Measurements from ENCODE around the gene NAP1L5.

DNA sequence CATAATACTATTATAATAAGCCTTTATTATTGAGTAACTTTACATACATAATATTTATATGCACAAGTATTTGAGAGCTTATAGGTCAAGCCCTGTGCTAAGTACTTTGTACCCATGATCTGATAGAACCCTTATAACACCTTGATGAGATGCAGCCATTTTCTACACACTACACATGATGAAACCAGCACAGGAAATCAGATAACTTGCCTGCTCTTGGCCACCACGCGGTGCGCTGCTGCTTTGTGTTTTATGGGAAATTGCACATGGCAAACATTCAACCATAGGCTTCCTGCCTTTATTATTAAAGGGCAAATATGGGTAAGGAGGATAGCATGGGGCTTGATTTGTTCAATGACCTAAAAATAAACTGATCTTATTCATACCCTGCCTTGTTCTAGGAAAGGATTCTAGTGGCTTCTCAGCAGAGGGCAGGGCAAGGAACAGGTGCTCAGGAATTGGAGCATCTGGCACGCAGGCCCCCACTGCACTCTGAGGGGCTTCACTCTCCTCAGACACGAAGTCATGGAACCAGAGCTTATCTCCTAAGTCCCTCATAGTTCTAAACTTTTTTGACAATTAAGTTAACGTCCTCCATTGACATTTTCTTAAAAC lies 31.6 kb upstream of the NAP1L5 start:
- TF ChIP-seq MYC (IDR thresholded peaks at IDR 0.05; ENCODE audit: low read depth, low read length) (no peak), MYC (CRISPR knock-in tag; IDR thresholded peaks at IDR 0.05; ENCODE audit: borderline replicate concordance, low read depth) (no peak), SIX5 (IDR thresholded peaks at IDR 0.05; ENCODE audit: borderline replicate concordance in 1 of 2, insufficient read depth in 1 of 2, low read depth in 1 of 2, low read length in 2 of 2) (no peak), SRSF9 (IDR thresholded peaks at IDR 0.05; ENCODE audit: borderline replicate concordance, low read depth, low read length) (no peak), ZNF384 (IDR thresholded peaks at IDR 0.05; ENCODE audit: low read depth, low read length) (no peak), FOXJ3 (CRISPR knock-in tag; IDR thresholded peaks at IDR 0.05) (no peak), RAD21 (CRISPR knock-in tag; conservative IDR thresholded peaks at IDR 0.05 in 1 of 2, IDR thresholded peaks at IDR 0.05 in 1 of 2) (no peak), GTF2A2 (tag; IDR thresholded peaks at IDR 0.05) (no peak), TCF7L2 (IDR thresholded peaks at IDR 0.05; ENCODE audit: low read depth, low read length) (no peak)
- TF ChIP-seq, protein P1, sequence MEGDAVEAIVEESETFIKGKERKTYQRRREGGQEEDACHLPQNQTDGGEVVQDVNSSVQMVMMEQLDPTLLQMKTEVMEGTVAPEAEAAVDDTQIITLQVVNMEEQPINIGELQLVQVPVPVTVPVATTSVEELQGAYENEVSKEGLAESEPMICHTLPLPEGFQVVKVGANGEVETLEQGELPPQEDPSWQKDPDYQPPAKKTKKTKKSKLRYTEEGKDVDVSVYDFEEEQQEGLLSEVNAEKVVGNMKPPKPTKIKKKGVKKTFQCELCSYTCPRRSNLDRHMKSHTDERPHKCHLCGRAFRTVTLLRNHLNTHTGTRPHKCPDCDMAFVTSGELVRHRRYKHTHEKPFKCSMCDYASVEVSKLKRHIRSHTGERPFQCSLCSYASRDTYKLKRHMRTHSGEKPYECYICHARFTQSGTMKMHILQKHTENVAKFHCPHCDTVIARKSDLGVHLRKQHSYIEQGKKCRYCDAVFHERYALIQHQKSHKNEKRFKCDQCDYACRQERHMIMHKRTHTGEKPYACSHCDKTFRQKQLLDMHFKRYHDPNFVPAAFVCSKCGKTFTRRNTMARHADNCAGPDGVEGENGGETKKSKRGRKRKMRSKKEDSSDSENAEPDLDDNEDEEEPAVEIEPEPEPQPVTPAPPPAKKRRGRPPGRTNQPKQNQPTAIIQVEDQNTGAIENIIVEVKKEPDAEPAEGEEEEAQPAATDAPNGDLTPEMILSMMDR (IDR thresholded peaks at IDR 0.05 in 2 of 3, conservative IDR thresholded peaks at IDR 0.05 in 1 of 3; ENCODE audit: insufficient read depth in 2 of 3, low read depth in 1 of 3, low read length in 3 of 3), result no peak
- TF ChIP-seq, protein P2, sequence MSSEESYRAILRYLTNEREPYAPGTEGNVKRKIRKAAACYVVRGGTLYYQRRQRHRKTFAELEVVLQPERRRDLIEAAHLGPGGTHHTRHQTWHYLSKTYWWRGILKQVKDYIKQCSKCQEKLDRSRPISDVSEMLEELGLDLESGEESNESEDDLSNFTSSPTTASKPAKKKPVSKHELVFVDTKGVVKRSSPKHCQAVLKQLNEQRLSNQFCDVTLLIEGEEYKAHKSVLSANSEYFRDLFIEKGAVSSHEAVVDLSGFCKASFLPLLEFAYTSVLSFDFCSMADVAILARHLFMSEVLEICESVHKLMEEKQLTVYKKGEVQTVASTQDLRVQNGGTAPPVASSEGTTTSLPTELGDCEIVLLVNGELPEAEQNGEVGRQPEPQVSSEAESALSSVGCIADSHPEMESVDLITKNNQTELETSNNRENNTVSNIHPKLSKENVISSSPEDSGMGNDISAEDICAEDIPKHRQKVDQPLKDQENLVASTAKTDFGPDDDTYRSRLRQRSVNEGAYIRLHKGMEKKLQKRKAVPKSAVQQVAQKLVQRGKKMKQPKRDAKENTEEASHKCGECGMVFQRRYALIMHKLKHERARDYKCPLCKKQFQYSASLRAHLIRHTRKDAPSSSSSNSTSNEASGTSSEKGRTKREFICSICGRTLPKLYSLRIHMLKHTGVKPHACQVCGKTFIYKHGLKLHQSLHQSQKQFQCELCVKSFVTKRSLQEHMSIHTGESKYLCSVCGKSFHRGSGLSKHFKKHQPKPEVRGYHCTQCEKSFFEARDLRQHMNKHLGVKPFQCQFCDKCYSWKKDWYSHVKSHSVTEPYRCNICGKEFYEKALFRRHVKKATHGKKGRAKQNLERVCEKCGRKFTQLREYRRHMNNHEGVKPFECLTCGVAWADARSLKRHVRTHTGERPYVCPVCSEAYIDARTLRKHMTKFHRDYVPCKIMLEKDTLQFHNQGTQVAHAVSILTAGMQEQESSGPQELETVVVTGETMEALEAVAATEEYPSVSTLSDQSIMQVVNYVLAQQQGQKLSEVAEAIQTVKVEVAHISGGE (CRISPR knock-in tag; IDR thresholded peaks at IDR 0.05), result no peak
- TF ChIP-seq, protein P3, sequence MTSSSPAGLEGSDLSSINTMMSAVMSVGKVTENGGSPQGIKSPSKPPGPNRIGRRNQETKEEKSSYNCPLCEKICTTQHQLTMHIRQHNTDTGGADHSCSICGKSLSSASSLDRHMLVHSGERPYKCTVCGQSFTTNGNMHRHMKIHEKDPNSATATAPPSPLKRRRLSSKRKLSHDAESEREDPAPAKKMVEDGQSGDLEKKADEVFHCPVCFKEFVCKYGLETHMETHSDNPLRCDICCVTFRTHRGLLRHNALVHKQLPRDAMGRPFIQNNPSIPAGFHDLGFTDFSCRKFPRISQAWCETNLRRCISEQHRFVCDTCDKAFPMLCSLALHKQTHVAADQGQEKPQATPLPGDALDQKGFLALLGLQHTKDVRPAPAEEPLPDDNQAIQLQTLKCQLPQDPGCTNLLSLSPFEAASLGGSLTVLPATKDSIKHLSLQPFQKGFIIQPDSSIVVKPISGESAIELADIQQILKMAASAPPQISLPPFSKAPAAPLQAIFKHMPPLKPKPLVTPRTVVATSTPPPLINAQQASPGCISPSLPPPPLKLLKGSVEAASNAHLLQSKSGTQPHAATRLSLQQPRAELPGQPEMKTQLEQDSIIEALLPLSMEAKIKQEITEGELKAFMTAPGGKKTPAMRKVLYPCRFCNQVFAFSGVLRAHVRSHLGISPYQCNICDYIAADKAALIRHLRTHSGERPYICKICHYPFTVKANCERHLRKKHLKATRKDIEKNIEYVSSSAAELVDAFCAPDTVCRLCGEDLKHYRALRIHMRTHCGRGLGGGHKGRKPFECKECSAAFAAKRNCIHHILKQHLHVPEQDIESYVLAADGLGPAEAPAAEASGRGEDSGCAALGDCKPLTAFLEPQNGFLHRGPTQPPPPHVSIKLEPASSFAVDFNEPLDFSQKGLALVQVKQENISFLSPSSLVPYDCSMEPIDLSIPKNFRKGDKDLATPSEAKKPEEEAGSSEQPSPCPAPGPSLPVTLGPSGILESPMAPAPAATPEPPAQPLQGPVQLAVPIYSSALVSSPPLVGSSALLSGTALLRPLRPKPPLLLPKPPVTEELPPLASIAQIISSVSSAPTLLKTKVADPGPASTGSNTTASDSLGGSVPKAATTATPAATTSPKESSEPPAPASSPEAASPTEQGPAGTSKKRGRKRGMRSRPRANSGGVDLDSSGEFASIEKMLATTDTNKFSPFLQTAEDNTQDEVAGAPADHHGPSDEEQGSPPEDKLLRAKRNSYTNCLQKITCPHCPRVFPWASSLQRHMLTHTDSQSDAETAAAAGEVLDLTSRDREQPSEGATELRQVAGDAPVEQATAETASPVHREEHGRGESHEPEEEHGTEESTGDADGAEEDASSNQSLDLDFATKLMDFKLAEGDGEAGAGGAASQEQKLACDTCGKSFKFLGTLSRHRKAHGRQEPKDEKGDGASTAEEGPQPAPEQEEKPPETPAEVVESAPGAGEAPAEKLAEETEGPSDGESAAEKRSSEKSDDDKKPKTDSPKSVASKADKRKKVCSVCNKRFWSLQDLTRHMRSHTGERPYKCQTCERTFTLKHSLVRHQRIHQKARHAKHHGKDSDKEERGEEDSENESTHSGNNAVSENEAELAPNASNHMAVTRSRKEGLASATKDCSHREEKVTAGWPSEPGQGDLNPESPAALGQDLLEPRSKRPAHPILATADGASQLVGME (CRISPR knock-in tag; IDR thresholded peaks at IDR 0.05), result no peak

Data from K562 (cell line).